Epithelial cell of proximal tubule (primary cell): ENCODE measurements around the gene ATP11A. TPM values are rescaled to one million over a fixed set of nuclear protein-coding genes. Genes with fewer than 3 reads are reported as not detected.

ENCODE experiments used
- DNase-seq: peaks from one replicate; pipeline ENCODE4 v3.0.0-alpha.2; 2011; ENCODE audit warnings: low read depth
- H3K4me3 ChIP-seq: 2 replicates; pipeline ENCODE4 v1.5.1; 2011; ENCODE audit warnings: low read depth, mild to moderate bottlenecking, low read length
- total RNA-seq: library from RNA; depleted of rRNA; stranded (reverse); fragments of >200 nt; gene quantifications from 2 replicates; pipeline ENCODE4 v1.2.3, GENCODE V29; 2015
- TF ChIP-seq, protein P1 (sequence below): conservative IDR thresholded peaks from 2 replicates; pipeline ENCODE4 v1.5.1; 2012; ENCODE audit warnings: low read depth, mild to moderate bottlenecking, low read length

ATP11A gene
- total RNA-seq, 1 donor from 2014 or later = 27.2 TPM

GRCh38 chr13:112926003-112926402, 236.2 kb downstream of the ATP11A start:
- TF ChIP-seq, protein P1, sequence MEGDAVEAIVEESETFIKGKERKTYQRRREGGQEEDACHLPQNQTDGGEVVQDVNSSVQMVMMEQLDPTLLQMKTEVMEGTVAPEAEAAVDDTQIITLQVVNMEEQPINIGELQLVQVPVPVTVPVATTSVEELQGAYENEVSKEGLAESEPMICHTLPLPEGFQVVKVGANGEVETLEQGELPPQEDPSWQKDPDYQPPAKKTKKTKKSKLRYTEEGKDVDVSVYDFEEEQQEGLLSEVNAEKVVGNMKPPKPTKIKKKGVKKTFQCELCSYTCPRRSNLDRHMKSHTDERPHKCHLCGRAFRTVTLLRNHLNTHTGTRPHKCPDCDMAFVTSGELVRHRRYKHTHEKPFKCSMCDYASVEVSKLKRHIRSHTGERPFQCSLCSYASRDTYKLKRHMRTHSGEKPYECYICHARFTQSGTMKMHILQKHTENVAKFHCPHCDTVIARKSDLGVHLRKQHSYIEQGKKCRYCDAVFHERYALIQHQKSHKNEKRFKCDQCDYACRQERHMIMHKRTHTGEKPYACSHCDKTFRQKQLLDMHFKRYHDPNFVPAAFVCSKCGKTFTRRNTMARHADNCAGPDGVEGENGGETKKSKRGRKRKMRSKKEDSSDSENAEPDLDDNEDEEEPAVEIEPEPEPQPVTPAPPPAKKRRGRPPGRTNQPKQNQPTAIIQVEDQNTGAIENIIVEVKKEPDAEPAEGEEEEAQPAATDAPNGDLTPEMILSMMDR = no peak
- no peak for DNase-seq
- no peak overlapping the region for H3K4me3 ChIP-seq

DNA sequence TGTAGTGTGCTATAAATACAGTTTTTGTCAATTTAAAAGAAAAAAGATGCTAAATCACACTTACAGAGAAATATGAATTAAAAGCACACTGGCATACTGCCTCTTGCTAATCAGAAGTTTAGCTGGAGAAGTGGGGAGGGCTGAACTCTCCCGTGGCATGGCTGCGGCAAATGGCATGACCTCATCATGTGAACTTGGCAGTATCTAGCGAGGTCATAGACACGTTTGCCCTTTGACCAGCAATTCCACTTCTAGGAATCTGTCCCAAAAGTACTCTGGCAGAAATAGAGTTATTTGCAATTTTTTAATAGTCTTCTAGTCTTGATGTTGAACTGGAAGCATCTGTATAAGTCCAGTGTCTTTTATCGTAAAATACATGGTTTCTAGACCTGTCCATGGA, 237.2 kb downstream of the ATP11A start:
- TF ChIP-seq, protein P1 = no peak
- no peak for DNase-seq
- H3K4me3 ChIP-seq = no peak overlapping the region

DNA sequence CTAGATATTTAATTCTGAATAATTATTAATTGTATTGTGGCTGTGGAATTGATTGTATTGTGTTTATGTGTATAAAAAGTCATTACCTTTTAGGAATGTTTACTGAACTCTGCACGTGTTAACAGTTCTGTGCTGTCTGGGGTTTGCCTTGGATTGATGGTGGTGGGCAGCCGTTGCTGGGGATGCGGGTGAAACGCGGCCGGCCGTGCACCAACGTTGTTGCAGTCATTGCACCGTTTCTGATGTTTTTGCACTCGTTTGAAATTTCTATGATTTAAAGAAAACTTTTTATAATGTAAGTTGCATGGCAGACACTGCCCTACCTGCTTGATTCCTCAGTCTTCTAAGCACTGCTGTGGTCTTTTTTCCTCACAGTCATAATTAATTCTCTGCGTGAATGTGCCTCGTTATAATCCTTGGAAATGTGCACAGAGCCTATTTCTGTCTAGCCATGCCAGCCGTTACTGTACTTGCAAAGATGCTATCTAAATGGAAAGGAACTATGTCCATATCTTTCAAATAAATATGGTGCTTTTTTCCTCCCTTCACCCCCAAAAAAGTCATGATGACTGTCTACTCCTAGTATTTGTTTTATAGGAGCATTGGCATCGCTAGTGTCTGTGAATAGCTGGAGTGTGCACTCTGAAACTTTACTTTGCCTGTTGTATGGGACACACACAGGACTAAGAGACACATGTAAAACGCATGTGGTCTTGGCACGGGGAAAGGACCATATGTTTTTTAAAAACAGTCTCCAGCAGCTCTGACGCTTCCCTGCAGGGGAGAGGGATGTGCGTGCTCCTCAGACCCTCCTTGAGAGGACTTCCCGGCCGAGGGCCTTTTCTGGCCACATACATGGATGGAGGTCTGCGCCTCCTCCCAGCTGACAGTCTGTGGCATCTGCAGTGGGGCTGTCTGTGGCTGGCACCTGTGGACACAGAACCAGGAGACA, 238.5 kb downstream of the ATP11A start:
- TF ChIP-seq, protein P1 = no peak
- DNase-seq = no peak
- H3K4me3 ChIP-seq = no peak overlapping the region

- peak; percentile 2 for DNase-seq
- no peak overlapping the region for H3K4me3 ChIP-seq
- TF ChIP-seq, protein P1 = no peak
Measured at GRCh38 chr13:112928972-112929782, 239.3 kb downstream of the ATP11A start.

DNA sequence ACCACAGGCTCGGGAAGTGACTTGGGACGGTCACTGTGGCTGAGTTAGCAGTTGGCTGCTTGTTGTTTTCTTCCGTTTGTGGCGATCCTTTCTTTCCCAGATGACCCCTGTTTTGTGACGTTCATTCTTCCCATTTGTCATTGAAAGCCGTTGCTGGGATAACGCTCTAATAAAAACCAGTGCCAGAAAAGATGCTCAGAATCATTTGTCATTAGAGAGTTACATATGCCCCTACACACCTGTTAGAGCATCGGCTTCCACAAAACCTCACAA, 239.9 kb downstream of the ATP11A start:
- no peak overlapping the region for H3K4me3 ChIP-seq
- TF ChIP-seq, protein P1 = no peak
- no peak for DNase-seq

- no peak for DNase-seq
- TF ChIP-seq, protein P1 = no peak
- H3K4me3 ChIP-seq = no peak overlapping the region
Measured at GRCh38 chr13:112930192-112930591, 240.4 kb downstream of the ATP11A start.
